Measurements from ENCODE around the gene EFHD1.

The EFHD1 gene

GRCh38 chr2:232633413-232634205 is at the start of gene EFHD1:
EFHD1 (plus strand) TSS chr2:232633604; CDS start chr2:232633705, 101 bp downstream.
- DNase-seq = peak; percentile 15

GRCh38 chr2:232584238-232584637 is 49.2 kb upstream of the EFHD1 start:
- no peak for DNase-seq

GRCh38 chr2:232586943-232587505 is 46.4 kb upstream of the EFHD1 start:
- DNase-seq = no peak

- no peak for DNase-seq
Measured at GRCh38 chr2:232587512-232587911, 45.9 kb upstream of the EFHD1 start.

GRCh38 chr2:232588031-232588430 is 45.4 kb upstream of the EFHD1 start:
- DNase-seq = no peak

GRCh38 chr2:232588680-232589585 is 44.5 kb upstream of the EFHD1 start:
- no peak for DNase-seq

- DNase-seq = no peak
Measured at GRCh38 chr2:232592772-232593395, 40.5 kb upstream of the EFHD1 start.

- DNase-seq = no peak
Measured at GRCh38 chr2:232593982-232594381, 39.4 kb upstream of the EFHD1 start.

GRCh38 chr2:232597362-232598079 is 35.9 kb upstream of the EFHD1 start:
- no peak for DNase-seq

- no peak for DNase-seq
Measured at GRCh38 chr2:232598293-232598692, 35.1 kb upstream of the EFHD1 start.

GRCh38 chr2:232600053-232600773 is 33.2 kb upstream of the EFHD1 start:
- DNase-seq = no peak

- DNase-seq = no peak
Measured at GRCh38 chr2:232603283-232603682, 30.1 kb upstream of the EFHD1 start.

GRCh38 chr2:232604535-232604934 is 28.9 kb upstream of the EFHD1 start:
- DNase-seq = no peak

- no peak for DNase-seq
Measured at GRCh38 chr2:232607011-232607410, 26.4 kb upstream of the EFHD1 start.

GRCh38 chr2:232609607-232610006 is 23.8 kb upstream of the EFHD1 start:
- DNase-seq = no peak

- no peak for DNase-seq
Measured at GRCh38 chr2:232610081-232610480, 23.3 kb upstream of the EFHD1 start.

- DNase-seq = no peak
Measured at GRCh38 chr2:232611061-232611460, 22.3 kb upstream of the EFHD1 start.

GRCh38 chr2:232611559-232612218 is 21.7 kb upstream of the EFHD1 start:
- DNase-seq = no peak

GRCh38 chr2:232613538-232614134 is 19.8 kb upstream of the EFHD1 start:
- no peak for DNase-seq

- no peak for DNase-seq
Measured at GRCh38 chr2:232615339-232615738, 18.1 kb upstream of the EFHD1 start.

- no peak for DNase-seq
Measured at GRCh38 chr2:232621186-232621585, 12.2 kb upstream of the EFHD1 start.
